ENCODE data around the gene RAB5IF. TPM values are rescaled to one million over a fixed set of nuclear protein-coding genes. Genes with fewer than 3 reads are reported as not detected.
"Not testable (repeated sequence)": the region's sequence is repeated elsewhere in the genome, so short reads cannot be mapped to it uniquely, and the experiment has no call there.

RAB5IF gene
- total RNA-seq, 1 experiment from 2014 or later, result 260 TPM

GRCh38 chr20:36628076-36628475, 22.5 kb downstream of the RAB5IF start:
- no peak for DNase-seq (ENCODE audit: extremely low read depth, low read depth)

DNA sequence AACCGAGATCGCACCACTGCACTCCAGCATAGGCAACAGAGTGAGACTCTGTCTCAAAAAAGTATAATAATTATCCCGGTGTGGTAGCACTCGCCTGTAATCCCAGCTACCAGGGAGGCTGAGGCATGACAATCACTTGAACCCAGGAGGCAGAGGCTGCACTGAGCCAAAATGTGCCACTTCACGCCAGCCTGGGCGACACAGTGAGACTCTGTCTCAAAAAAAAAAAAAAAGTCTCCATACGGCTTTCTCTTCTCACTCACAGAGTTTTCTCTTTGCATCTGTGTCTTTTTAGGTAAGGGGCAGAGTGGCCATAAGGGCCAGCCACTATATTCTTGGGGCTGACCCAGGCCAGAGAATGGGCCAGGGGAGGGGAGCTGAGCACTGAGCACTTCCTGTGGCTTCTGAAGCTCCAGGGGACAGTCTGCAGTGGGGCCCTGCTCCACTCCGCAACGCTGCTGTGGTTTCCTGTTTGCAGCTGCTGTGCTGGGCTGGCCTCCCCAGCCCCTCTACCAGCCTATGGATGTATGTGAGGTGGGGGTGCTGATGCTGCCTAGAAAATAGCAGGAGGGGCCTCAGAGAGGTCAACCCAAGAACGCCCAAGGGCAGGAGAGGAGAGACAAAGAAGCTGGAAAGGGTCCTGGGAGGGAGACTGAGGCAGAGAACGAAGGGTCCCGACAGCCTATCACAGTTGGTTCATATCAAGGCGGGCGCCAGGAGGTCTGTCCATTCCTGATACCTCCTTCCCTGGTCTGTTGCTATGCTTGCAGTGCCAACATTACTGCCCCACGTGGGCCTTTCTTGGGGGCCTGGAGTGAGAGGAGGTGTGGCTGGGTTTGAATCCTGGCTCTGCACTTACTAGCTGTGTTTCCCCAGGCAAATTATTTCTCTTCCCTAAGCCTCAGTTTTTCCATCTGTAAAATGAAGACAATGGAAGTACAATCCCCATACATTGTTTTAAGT, 24.4 kb downstream of the RAB5IF start:
- no peak for DNase-seq (ENCODE audit: extremely low read depth, low read depth)

GRCh38 chr20:36631646-36632045, 26.1 kb downstream of the RAB5IF start:
- DNase-seq (ENCODE audit: extremely low read depth, low read depth), result no peak

DNA sequence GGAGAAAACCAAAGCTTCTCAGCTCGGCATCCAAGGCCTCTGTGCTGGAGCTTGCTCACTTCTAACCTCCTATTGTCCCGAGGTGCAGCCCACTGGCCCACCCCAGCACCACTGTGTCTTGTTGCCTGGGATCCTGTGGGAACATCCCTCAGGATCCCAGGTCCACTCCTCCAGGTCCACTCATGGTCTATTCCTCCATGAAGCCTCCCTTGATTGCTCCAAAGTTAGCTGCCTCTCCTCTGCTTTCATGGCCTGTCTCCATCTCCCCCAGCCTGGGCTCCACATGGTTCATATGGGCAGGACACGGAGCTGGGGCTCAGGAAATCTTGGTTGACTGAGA, 26.5 kb downstream of the RAB5IF start:
- no peak for DNase-seq (ENCODE audit: extremely low read depth, low read depth)

DNA sequence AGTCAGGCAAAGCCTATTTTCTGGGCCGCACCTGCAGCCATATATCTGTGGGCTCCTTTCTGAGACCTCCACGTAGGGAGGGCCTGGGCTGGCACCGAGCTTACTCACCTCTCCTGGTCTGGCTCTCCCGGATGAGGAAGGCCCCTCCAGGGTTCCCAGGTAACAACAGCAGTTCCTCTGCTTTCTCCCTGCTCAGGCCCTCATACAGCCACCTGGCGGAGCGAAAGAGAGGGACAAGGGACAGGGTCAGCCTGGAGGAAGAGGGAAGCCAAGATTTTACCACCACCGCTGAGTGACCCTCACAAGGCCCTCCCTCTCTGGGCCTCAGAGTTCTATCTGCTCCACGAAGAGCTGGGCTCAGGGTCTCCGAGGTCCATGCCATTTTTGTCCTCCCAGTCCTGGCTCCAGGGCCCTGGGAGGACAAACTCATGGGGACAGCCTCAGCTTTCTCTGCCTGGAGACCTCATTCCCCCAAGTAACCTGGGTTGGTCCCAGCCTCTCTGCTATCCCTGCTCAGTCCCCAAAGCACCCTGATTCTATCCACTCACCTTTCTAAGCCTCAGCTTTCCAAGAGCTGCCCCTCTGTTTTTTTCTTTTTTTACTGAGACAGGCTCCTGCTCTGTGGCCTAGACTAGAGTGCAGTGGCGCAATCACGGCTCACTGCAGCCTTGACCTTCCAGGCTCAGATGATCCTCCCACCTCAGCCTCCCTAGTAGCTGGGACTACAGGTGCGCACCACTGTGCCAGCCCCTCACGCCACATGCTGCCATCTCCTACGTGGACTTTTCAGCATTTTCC, 27.1 kb downstream of the RAB5IF start:
- no peak for DNase-seq (ENCODE audit: extremely low read depth, low read depth)

DNA sequence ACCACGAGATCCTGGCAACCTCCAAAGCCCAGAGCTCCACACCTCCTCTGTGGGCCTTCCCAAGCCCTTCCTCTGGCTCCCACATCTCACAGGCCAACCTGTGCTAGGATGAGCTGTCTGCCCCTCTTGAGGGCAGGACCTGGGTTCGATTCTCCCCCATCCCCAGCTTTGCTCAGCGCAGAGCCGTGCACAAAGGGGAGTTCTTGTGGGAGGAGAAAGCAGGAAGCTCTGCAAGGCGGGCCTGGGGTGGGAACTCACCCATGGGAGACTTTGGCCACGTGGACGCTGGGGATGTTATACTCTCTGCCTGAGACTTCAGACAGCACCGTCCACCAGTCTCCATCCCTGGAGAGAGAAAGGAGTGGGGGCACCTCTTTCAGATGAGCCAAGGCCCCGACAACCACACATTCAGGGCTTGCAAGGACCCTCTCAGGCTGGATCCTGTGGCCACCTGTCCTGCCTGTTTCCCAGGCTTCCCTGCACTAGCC, 27.8 kb downstream of the RAB5IF start:
- no peak for DNase-seq (ENCODE audit: extremely low read depth, low read depth)

DNA sequence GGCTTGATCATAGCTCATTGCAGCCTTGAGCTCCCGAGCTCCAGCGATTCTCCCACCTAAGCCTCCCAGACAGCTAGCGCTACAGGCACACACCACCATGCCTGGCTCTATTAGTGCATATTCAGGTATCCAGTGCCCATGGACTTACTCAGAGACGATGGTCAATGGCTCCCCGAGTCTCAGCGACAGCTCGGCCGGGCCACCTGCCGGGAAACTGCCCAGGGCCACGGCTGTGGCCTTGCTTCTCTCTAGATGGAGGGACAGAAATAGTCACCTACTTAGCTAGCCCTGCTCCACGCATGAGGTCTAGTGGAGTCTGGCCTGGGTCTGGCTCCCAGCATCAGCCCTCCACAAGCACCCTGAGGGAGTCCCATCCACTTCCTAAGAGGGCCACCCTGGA, 28.8 kb downstream of the RAB5IF start:
- no peak for DNase-seq (ENCODE audit: extremely low read depth, low read depth)

- DNase-seq (ENCODE audit: extremely low read depth, low read depth), result not testable (repeated sequence)
These were observed 33.4 kb downstream of the RAB5IF start for GRCh38 chr20:36638876-36639400.

DNA sequence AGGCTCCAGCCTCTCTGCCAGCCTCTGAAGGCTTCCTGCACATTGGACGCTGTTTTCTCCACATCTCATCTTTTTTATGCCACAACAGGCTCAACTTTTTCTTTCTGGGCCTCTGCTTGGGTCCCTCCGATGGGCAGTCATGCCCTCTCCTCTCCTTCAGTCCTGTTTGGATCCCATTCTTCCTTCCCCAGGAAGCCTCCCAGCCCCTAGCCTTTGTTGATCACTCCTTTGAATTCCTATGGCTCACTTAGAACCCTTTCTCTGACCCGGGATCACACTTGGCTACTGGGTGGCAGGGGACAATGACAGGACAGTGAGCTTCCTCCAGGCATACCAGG, 35.9 kb downstream of the RAB5IF start:
- DNase-seq (ENCODE audit: extremely low read depth, low read depth), result no peak

DNA sequence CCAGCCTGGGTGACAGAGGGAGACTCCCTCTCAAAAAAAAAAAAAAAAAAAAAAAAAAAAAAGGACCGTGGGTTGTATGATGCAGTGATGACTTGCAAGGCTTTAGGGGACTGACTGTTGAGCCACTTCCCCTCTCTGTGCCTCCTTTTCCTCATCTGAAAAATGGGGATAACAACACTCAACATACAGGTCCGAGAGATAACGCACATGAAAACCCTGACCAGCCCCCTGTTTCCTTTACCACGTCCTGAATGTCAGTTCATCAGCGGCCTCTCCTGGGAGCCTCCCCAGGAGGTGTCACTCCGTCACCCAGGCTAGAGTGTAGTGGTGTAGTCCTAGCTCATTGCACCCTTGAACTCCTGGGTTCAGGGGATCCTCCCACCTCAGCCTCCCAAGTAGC, 36.6 kb downstream of the RAB5IF start:
- DNase-seq (ENCODE audit: extremely low read depth, low read depth), result no peak

GRCh38 chr20:36644032-36644705, 38.6 kb downstream of the RAB5IF start:
- DNase-seq (ENCODE audit: extremely low read depth, low read depth), result no peak

DNA sequence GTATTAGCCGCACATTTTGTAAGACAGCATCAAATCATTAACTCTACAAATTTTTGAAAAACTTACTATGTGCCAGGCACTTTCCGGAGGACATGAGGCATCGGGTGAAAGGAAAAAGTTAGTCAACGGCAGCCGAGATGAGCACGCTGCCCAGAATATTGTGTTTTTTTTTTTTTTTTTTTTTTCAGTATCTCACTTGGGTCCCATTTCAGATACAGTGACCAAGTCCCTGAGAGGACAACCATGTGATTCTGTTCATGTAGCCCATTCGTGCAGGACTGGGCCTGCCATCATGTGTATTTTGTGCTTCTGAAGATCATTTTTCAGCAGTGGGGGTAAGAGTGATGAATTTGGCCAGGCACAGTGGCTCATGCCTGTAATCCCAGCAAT, 39.1 kb downstream of the RAB5IF start:
- DNase-seq (ENCODE audit: extremely low read depth, low read depth), result no peak

DNA sequence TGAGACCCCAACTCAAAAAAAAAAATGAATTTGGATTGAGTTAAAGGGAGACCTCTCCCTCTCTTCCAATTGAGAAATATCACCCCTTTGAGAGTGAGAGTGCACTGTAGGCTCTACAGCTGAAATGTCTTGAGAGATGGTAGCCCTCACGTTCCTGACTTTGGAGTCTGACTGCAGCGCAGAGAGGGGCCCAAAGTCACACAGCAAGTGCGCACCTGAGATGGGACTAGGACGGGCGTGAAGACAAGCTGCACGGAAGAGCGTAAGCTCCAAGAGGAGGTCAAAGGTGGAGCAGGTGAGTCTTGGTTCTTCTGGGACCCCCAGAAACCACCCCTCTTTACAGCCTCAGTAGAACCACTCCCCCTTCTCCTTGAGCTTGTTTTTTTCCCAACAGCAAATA, 39.8 kb downstream of the RAB5IF start:
- no peak for DNase-seq (ENCODE audit: extremely low read depth, low read depth)

- no peak for DNase-seq (ENCODE audit: extremely low read depth, low read depth)
These were observed 40.4 kb downstream of the RAB5IF start, which contains the start of gene SLA2 for GRCh38 chr20:36645998-36646397. TSS of gene SLA2 (minus strand) at chr20:36646196. CDS start at chr20:36641335, 4,861 bp downstream.

GRCh38 chr20:36646678-36647077, 41.1 kb downstream of the RAB5IF start:
- no peak for DNase-seq (ENCODE audit: extremely low read depth, low read depth)

DNA sequence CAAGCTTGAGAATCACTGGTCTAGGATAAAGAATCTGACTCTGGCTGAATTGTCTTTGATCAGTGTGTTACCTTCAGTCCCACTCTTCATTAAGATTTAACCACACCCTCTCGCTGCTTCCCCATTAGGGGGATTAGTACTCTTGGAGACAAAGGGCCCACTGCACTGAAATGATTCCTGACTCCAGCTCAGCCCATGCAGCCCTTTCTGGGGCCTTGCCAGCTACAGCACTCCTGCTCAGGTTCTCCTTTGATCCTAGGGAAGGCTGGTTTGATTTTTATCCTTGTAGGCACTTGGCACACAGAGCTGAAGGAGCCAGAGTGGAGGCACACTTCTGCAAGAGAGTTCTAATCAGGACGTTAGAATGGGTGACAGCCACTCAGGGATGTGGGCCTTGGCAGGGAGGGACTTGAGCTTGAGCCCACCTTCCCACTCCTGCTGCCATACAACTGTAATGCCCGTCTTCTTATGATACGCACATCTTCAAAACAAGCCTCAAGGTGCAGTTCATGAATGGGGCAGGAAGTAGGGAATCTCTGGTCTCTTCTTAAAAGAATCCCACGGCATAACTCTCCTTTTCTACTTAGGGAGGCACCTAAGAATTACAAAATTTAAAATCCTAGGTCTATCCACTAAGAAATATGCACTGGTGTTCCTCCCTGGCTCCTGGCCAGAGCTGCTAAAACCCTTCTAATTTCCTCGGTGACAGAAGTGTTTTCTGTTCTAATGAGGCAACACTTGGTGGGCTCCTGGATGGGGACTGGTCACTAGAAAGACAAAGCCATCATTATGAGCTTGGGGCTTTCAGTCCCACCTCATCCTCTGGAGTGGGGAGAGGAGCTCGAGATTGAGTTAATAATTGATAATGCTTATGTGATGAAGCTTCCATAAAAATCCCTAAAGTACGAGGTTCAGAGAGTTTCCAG, 41.9 kb downstream of the RAB5IF start:
- no peak for DNase-seq (ENCODE audit: extremely low read depth, low read depth)

DNA sequence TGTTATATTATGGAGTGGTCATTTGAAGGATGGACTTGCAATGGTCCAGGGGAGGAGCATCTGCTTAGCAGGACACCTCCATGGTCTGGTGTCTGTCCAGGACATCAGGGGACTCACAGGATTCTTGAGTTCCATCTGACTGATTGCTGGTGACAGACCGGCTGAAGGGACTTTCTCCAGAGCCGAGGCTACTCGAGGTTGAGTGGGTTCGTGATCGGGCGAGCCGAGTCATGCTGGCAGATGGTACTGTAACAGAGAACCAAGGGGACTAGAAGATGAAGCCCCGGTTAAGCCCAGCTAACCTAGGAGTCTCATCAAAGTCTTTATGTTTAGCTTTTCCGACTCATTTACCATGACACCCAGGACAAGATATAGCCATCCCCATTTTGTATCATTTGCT, 47.9 kb downstream of the RAB5IF start:
- no peak for DNase-seq (ENCODE audit: extremely low read depth, low read depth)

GRCh38 chr20:36654506-36654905, 48.9 kb downstream of the RAB5IF start:
- no peak for DNase-seq (ENCODE audit: extremely low read depth, low read depth)

DNA sequence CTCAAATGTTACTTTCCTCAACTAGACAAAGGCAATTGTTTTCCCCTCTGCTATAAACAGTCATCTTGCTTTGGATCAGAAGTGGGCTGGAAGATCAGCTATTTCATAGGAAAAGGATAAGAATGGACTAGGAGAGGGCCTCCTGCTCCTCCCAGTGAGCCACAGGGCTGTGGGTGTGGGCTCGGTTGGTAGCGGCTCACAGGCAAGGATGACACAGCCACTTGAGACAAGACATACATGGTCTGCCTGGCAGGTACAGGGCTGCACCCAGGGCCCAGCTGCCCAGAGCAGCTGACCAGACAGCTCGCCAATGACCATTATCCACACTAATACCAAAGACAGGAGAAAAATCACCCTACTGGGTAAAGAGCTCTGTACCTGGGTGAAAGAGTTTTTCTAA, 49.4 kb downstream of the RAB5IF start:
- DNase-seq (ENCODE audit: extremely low read depth, low read depth), result no peak

GRCh38 chr20:36656733-36657132, 51.2 kb downstream of the RAB5IF start:
- DNase-seq (ENCODE audit: extremely low read depth, low read depth), result no peak

Measured in NCI-H460 (cell line).